ENCODE measurements around the gene MAP3K20. TPM values are rescaled to one million over a fixed set of nuclear protein-coding genes. Genes with fewer than 3 reads are reported as not detected.

Gene MAP3K20
- total and polyA plus RNA-seq, 7 experiments from 2014 or later = 0.18 to 17.0 (median 1.5) TPM; not detected in 1

DNA sequence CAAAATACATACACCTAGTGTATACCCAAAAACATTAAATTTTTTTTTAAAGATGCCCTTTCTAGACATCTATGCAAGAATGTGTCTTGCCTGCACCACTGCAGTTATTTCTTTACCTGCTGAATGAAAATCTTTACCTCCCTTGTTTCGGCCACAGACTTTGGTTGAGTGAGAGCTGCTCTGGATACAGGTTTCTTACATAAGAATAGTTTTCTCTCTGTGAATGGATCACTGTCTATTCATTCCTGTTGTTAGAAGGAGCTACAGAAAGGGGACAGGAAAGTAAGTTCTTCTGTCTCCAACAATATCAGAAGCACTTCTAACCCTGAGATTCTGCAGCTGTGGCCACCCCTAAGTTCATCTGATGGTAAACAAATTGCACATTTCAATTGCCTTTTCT lies 166.0 kb downstream of the MAP3K20 start:
- ChIA-PET POLR2A (no interaction called here), CTCF (interaction anchor here (0.6 kb wide), 2 partner anchors 31 to 72 kb away, joined by 3 to 4 read pairs; no protein-coding TSS in a partner anchor)
- H3K36me3 Mint-ChIP-seq = peaks cover 0 to 8% (median 0%) of the 10 kb centered on the region in 5 donors

DNA sequence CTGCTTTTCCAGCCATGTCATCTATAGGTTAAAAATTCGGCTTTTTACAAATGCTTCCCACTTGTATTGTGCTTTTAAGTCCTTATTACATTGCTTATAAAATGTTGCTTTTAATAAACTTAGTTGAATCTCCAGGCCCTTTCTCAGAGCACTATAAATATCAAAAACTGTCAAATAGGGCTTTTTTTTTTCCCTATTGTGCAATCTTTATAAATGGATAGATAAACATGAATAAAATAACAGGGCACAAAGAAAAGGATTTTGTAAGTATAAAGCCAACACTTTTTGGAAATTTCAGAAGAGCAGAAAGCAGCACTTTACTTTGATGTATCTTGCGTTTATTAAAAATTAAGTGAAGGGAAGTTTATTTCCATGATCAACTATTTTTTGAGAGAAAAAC lies 171.5 kb downstream of the MAP3K20 start:
- Mint-ChIP-seq H3K27me3 (peaks cover under 1 to 24% (median 8%) of the 10 kb centered on the region in 5 donors), H3K27ac (no peak overlapping the region), H3K36me3 (no peaks in the 10 kb centered on the region), H3K4me1 (no peaks in the 10 kb centered on the region), H3K4me3 (no peak overlapping the region), H3K9me3 (no peaks in the 10 kb centered on the region)
- DNase-seq = no peak
- no peak for ATAC-seq
- intact Hi-C loops (cut with micrococcal nuclease) = no loop called here
- ChIA-PET CTCF (no interaction called here), POLR2A (no interaction called here)
- Histone ChIP-seq H3K27me3 (ENCODE audit: control insufficient read depth in 2 of 2, insufficient read depth in 2 of 2, low read length in 2 of 2) (peaks cover 0 to 4% of the 10 kb centered on the region in 2 donors), H3K27ac (ENCODE audit: low read depth, low read length) (no peak overlapping the region), H3K4me3 (ENCODE audit: low read length) (no peak overlapping the region), H3K9me3 (ENCODE audit: control insufficient read depth in 2 of 3, low read length in 3 of 3) (no peaks in the 10 kb centered on the region), H3K4me1 (ENCODE audit: control insufficient read depth in 2 of 2, insufficient read depth in 2 of 2, low read length in 2 of 2) (no peaks in the 10 kb centered on the region), H3K36me3 (ENCODE audit: control insufficient read depth in 2 of 3, insufficient read depth in 3 of 3, low read length in 3 of 3) (no peaks in the 10 kb centered on the region)

More for the DNA sequence above, 166.0 kb downstream of the MAP3K20 start:
- Histone ChIP-seq H3K9me3 (ENCODE audit: control insufficient read depth in 2 of 3, low read length in 3 of 3) (no peaks in the 10 kb centered on the region), H3K36me3 (ENCODE audit: control insufficient read depth in 2 of 3, insufficient read depth in 3 of 3, low read length in 3 of 3) (no peaks in the 10 kb centered on the region), H3K4me3 (ENCODE audit: low read length) (no peak overlapping the region), H3K27ac (ENCODE audit: low read depth, low read length) (no peak overlapping the region), H3K27me3 (ENCODE audit: control insufficient read depth in 2 of 2, insufficient read depth in 2 of 2, low read length in 2 of 2) (peaks cover 0 to 4% of the 10 kb centered on the region in 2 donors), H3K4me1 (ENCODE audit: control insufficient read depth in 2 of 2, insufficient read depth in 2 of 2, low read length in 2 of 2) (no peaks in the 10 kb centered on the region)
- no peak overlapping the region for H3K27ac Mint-ChIP-seq
- intact Hi-C loops (cut with micrococcal nuclease) = no loop called here
- H3K27me3 Mint-ChIP-seq = peaks cover 0 to 19% (median 0%) of the 10 kb centered on the region in 5 donors
- no peak overlapping the region for H3K4me3 Mint-ChIP-seq
- ATAC-seq (no peak), DNase-seq (no peak)
- H3K9me3 Mint-ChIP-seq = no peaks in the 10 kb centered on the region
- peaks cover 0 to 4% (median 0%) of the 10 kb centered on the region in 7 donors for H3K4me1 Mint-ChIP-seq

- ATAC-seq = no peak
- Mint-ChIP-seq H3K27me3 (peaks cover 4 to 29% (median 17%) of the 10 kb centered on the region in 5 donors), H3K36me3 (no peaks in the 10 kb centered on the region), H3K9me3 (no peaks in the 10 kb centered on the region), H3K4me1 (no peaks in the 10 kb centered on the region), H3K27ac (no peak overlapping the region), H3K4me3 (no peak overlapping the region)
- ChIA-PET CTCF (no interaction called here), POLR2A (no interaction called here)
- intact Hi-C loops (cut with micrococcal nuclease) = no loop called here
- no peaks in the 10 kb centered on the region for H3K9me3 ChIP-seq (ENCODE audit: control insufficient read depth in 2 of 3, low read length in 3 of 3)
- peaks cover 0 to 4% of the 10 kb centered on the region in 2 donors for H3K27me3 ChIP-seq (ENCODE audit: control insufficient read depth in 2 of 2, insufficient read depth in 2 of 2, low read length in 2 of 2)
- no peak for DNase-seq
- H3K27ac ChIP-seq (ENCODE audit: low read depth, low read length) = no peak overlapping the region
- no peaks in the 10 kb centered on the region for H3K4me1 ChIP-seq (ENCODE audit: control insufficient read depth in 2 of 2, insufficient read depth in 2 of 2, low read length in 2 of 2)
- no peak overlapping the region for H3K4me3 ChIP-seq (ENCODE audit: low read length)
- H3K36me3 ChIP-seq (ENCODE audit: control insufficient read depth in 2 of 3, insufficient read depth in 3 of 3, low read length in 3 of 3) = no peaks in the 10 kb centered on the region
Observed at GRCh38 chr2:173248381-173248780, 172.7 kb downstream of the MAP3K20 start.

GRCh38 chr2:173249661-173250641 lies 174.3 kb downstream of the MAP3K20 start:
- no peaks in the 10 kb centered on the region for H3K9me3 Mint-ChIP-seq
- Histone ChIP-seq H3K9me3 (ENCODE audit: control insufficient read depth in 2 of 3, low read length in 3 of 3) (no peaks in the 10 kb centered on the region), H3K4me1 (ENCODE audit: control insufficient read depth in 2 of 2, insufficient read depth in 2 of 2, low read length in 2 of 2) (no peaks in the 10 kb centered on the region), H3K4me3 (ENCODE audit: low read length) (no peak overlapping the region), H3K27me3 (ENCODE audit: control insufficient read depth in 2 of 2, insufficient read depth in 2 of 2, low read length in 2 of 2) (no peaks in the 10 kb centered on the region), H3K36me3 (ENCODE audit: control insufficient read depth in 2 of 3, insufficient read depth in 3 of 3, low read length in 3 of 3) (no peaks in the 10 kb centered on the region), H3K27ac (ENCODE audit: low read depth, low read length) (no peak overlapping the region)
- ChIA-PET POLR2A (no interaction called here), CTCF (interaction anchor here (0.7 kb wide), 1 partner anchor 664 kb away, joined by 3 read pairs; no protein-coding TSS in a partner anchor)
- H3K27me3 Mint-ChIP-seq = peaks cover 0 to 25% (median 19%) of the 10 kb centered on the region in 5 donors
- H3K4me3 Mint-ChIP-seq = no peak overlapping the region
- no peak overlapping the region for H3K27ac Mint-ChIP-seq
- H3K4me1 Mint-ChIP-seq = no peaks in the 10 kb centered on the region
- ATAC-seq = no peak
- DNase-seq = no peak
- no peaks in the 10 kb centered on the region for H3K36me3 Mint-ChIP-seq
- intact Hi-C loops (cut with micrococcal nuclease) = no loop called here

DNA sequence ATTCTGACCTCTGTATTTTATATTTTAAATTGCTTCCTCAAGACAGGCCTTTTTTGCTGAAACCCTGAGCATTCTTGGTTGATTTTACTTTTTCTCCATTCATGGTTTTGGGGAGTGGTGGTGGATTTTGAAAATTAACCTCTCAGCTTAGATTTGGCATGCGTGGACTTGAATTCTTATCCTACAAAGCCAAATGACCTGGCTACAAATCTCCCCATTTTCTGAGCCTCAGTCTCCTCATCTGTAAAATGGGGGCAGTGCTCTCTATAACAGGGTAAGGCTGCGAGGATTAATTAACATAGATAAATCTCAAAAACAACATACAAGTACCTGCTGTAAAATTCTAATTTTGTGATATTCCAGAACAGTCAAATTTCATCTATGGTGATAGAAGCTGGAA lies 175.6 kb downstream of the MAP3K20 start:
- Mint-ChIP-seq H3K27me3 (peaks cover 1 to 36% (median 24%) of the 10 kb centered on the region in 5 donors), H3K9me3 (no peaks in the 10 kb centered on the region), H3K4me3 (no peak overlapping the region), H3K27ac (no peak overlapping the region), H3K4me1 (no peaks in the 10 kb centered on the region), H3K36me3 (no peaks in the 10 kb centered on the region)
- Histone ChIP-seq H3K4me3 (ENCODE audit: low read length) (no peak overlapping the region), H3K36me3 (ENCODE audit: control insufficient read depth in 2 of 3, insufficient read depth in 3 of 3, low read length in 3 of 3) (no peaks in the 10 kb centered on the region), H3K27ac (ENCODE audit: low read depth, low read length) (no peak overlapping the region), H3K9me3 (ENCODE audit: control insufficient read depth in 2 of 3, low read length in 3 of 3) (no peaks in the 10 kb centered on the region), H3K27me3 (ENCODE audit: control insufficient read depth in 2 of 2, insufficient read depth in 2 of 2, low read length in 2 of 2) (no peaks in the 10 kb centered on the region), H3K4me1 (ENCODE audit: control insufficient read depth in 2 of 2, insufficient read depth in 2 of 2, low read length in 2 of 2) (no peaks in the 10 kb centered on the region)
- CTCF ChIA-PET = no interaction called here
- ATAC-seq (no peak), DNase-seq (no peak)
- intact Hi-C loops (cut with micrococcal nuclease) = no loop called here
- POLR2A ChIA-PET = no interaction called here

DNA sequence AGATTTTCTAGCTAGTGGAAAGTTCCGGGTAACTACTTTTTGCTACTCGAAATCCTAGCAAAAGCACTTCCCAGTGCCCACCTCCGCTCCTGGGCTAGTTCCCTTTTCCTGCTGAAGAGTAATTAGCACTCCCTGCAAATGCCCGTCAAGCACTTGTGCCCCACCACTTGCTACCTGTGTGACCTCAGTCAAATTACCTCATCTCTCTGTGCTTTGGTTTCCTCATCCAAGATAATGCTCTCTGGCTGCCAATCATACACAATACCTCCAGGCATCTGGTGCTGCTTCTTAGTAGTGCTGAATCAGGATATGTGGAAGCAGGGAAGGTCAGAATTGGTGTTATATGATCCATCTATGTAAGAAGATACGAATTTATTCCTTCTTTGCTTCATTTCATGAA lies 176.9 kb downstream of the MAP3K20 start:
- Mint-ChIP-seq H3K4me3 (no peak overlapping the region), H3K27me3 (peaks cover 9 to 38% (median 24%) of the 10 kb centered on the region in 5 donors), H3K9me3 (no peaks in the 10 kb centered on the region), H3K27ac (no peak overlapping the region), H3K4me1 (no peaks in the 10 kb centered on the region), H3K36me3 (no peaks in the 10 kb centered on the region)
- H3K36me3 ChIP-seq (ENCODE audit: control insufficient read depth in 2 of 3, insufficient read depth in 3 of 3, low read length in 3 of 3) = no peaks in the 10 kb centered on the region
- no peak overlapping the region for H3K4me3 ChIP-seq (ENCODE audit: low read length)
- no peaks in the 10 kb centered on the region for H3K4me1 ChIP-seq (ENCODE audit: control insufficient read depth in 2 of 2, insufficient read depth in 2 of 2, low read length in 2 of 2)
- ChIA-PET POLR2A (no interaction called here), CTCF (no interaction called here)
- ATAC-seq (no peak), DNase-seq (no peak)
- no peaks in the 10 kb centered on the region for H3K27me3 ChIP-seq (ENCODE audit: control insufficient read depth in 2 of 2, insufficient read depth in 2 of 2, low read length in 2 of 2)
- H3K27ac ChIP-seq (ENCODE audit: low read depth, low read length) = no peak overlapping the region
- H3K9me3 ChIP-seq (ENCODE audit: control insufficient read depth in 2 of 3, low read length in 3 of 3) = no peaks in the 10 kb centered on the region
- intact Hi-C loops (cut with micrococcal nuclease) = no loop called here

DNA sequence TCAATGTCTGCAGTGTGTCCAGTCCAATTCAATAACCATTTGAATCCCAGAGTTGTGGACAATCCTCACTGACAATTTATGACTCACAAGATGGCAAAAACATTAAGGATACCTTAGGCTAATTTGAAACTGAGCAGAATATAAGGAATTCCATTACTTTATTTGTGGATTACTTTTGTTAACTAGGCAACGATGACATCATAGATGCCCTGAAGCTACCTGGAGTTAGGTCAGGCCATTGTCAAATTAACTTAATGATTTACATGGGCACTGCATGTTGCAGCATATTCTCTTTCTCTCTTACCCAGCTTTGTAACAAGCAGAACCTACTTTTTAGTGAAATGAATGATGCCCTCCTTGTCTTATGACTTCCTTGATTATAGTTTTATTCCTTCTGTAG lies 179.0 kb downstream of the MAP3K20 start:
- Mint-ChIP-seq H3K27me3 (peaks cover 9 to 38% (median 24%) of the 10 kb centered on the region in 5 donors), H3K36me3 (no peaks in the 10 kb centered on the region), H3K4me1 (no peaks in the 10 kb centered on the region), H3K4me3 (no peak overlapping the region), H3K9me3 (no peaks in the 10 kb centered on the region), H3K27ac (no peak overlapping the region)
- no peak for DNase-seq
- Histone ChIP-seq H3K4me3 (ENCODE audit: low read length) (no peak overlapping the region), H3K4me1 (ENCODE audit: control insufficient read depth in 2 of 2, insufficient read depth in 2 of 2, low read length in 2 of 2) (no peaks in the 10 kb centered on the region), H3K9me3 (ENCODE audit: control insufficient read depth in 2 of 3, low read length in 3 of 3) (no peaks in the 10 kb centered on the region), H3K36me3 (ENCODE audit: control insufficient read depth in 2 of 3, insufficient read depth in 3 of 3, low read length in 3 of 3) (no peaks in the 10 kb centered on the region), H3K27ac (ENCODE audit: low read depth, low read length) (no peak overlapping the region), H3K27me3 (ENCODE audit: control insufficient read depth in 2 of 2, insufficient read depth in 2 of 2, low read length in 2 of 2) (no peaks in the 10 kb centered on the region)
- no peak for ATAC-seq
- POLR2A ChIA-PET = no interaction called here
- CTCF ChIA-PET = no interaction called here
- intact Hi-C loops (cut with micrococcal nuclease) = no loop called here
